Lung (tissue), 12 donors: ENCODE results near the gene COL8A1. TPM values are rescaled to one million over a fixed set of nuclear protein-coding genes. Genes with fewer than 3 reads are reported as not detected.

Experiments
- ATAC-seq: fragments of 200-7000 bp; cut with Tn5 transposase; one replicate; pipeline ENCODE4 v1.9.1; 2020; ENCODE audit warnings: moderate number of reproducible peaks; ENCODE audit not compliant: insufficient read depth, low FRiP score
- DNase-seq, 3 donors: peaks; one replicate each; pipeline ENCODE4 v3.0.0-alpha.2; 2013 to 2017
- H3K27ac ChIP-seq, 2 donors: one replicate each; pipeline ENCODE4 v1.5.1; 2013; ENCODE audit warnings: mild to moderate bottlenecking in 2 of 2, moderate library complexity in 2 of 2, control low read depth in 1 of 2, inconsistent platforms in 1 of 2, low read depth in 1 of 2, low read length in 1 of 2
- H3K27me3 ChIP-seq, 3 donors: one replicate each; pipeline ENCODE4 v1.5.1; 2013; ENCODE audit warnings: low read length in 2 of 3; ENCODE audit not compliant: control insufficient read depth in 3 of 3, insufficient read depth in 3 of 3
- H3K36me3 ChIP-seq, 4 donors: one replicate each; pipeline ENCODE4 v1.5.1; 2013; ENCODE audit warnings: low read length in 4 of 4, mild to moderate bottlenecking in 1 of 4, moderate library complexity in 1 of 4; ENCODE audit not compliant: control insufficient read depth in 4 of 4, insufficient read depth in 4 of 4
- H3K4me1 ChIP-seq, 5 donors: one replicate each; pipeline ENCODE4 v1.5.1; 2013; ENCODE audit warnings: low read length in 5 of 5, mild to moderate bottlenecking in 2 of 5, moderate library complexity in 1 of 5; ENCODE audit not compliant: control insufficient read depth in 5 of 5, insufficient read depth in 5 of 5
- H3K4me3 ChIP-seq: one replicate; pipeline ENCODE4 v1.5.1; 2013; ENCODE audit warnings: mild to moderate bottlenecking, control low read depth, moderate library complexity
- H3K9ac ChIP-seq, 2 donors: one replicate each; pipeline ENCODE4 v1.5.1; 2013; ENCODE audit warnings: low read length in 2 of 2, control low read depth in 1 of 2; ENCODE audit not compliant: insufficient read depth in 1 of 2
- H3K9me3 ChIP-seq, 4 donors: one replicate each; pipeline ENCODE4 v1.5.1; 2013; ENCODE audit warnings: low read length in 3 of 4, mild to moderate bottlenecking in 1 of 4, moderate library complexity in 1 of 4; ENCODE audit not compliant: control insufficient read depth in 4 of 4, insufficient read depth in 3 of 4
- WGBS, 2 donors: extraction: QIAGEN DNeasy Blood & Tissue Kit; methylation state at CpG; one replicate each; pipeline ENCODE4 v1.1.7; 2013; 5-methylcytosine and 5-hydroxymethylcytosine counted together
- polyA plus RNA-seq, 2 donors: library from polyadenylated mRNA; stranded (reverse); fragments of 200-250 nt; gene quantifications; one replicate each; pipeline ENCODE4 v1.2.1, GENCODE V29; 2013
- total RNA-seq, 2 donors: library from RNA; depleted of rRNA in 1 of 2; stranded (reverse); fragments of >200 nt in 1 of 2; gene quantifications; one replicate each; pipeline ENCODE4 v1.2.1, GENCODE V29; 2014 to 2021
- TF ChIP-seq, protein P1 (sequence below): IDR thresholded peaks from 2 replicates; pipeline ENCODE4 v1.5.1; 2012; ENCODE audit warnings: mild to moderate bottlenecking; ENCODE audit errors: control extremely low read depth, extremely low read depth
- donor health status: control.
- donor health status: control.
- donor health status: Bipolar disorder and iron deficiency.
- donor health status: healthy.
- donor health status: DM: yes; HTN: yes; CAD: no.

COL8A1 gene
- total and polyA plus RNA-seq, 4 donors: 19.5 to 84.6 (median 57.1) TPM

DNA sequence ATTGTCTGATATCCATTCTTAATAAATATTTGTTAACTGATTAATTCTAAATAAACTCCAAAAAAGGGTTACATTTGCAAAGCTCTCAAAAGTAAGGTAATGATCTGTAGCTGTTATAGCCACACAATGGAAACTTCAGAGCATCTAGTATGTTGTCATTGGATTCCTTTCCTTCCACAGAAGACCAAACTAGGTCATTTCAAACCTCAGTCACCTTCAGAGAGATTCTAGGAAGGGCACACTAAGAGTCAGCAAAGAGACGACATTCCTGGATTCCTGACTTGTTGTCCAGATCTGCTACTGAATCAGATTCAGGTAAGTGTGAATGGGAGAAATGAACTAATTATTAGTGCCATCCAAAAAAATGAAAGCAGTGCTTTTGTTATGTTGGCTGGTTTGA is 3.0 kb upstream of the COL8A1 start:
- H3K9ac ChIP-seq: no peak overlapping the region
- ATAC-seq (no peak), DNase-seq (no peak)
- peaks cover 0 to 2% (median 0%) of the 10 kb centered on the region in 4 donors for H3K9me3 ChIP-seq
- H3K4me3 ChIP-seq: no peak overlapping the region
- H3K27ac ChIP-seq: no peak overlapping the region
- TF ChIP-seq, protein P1, sequence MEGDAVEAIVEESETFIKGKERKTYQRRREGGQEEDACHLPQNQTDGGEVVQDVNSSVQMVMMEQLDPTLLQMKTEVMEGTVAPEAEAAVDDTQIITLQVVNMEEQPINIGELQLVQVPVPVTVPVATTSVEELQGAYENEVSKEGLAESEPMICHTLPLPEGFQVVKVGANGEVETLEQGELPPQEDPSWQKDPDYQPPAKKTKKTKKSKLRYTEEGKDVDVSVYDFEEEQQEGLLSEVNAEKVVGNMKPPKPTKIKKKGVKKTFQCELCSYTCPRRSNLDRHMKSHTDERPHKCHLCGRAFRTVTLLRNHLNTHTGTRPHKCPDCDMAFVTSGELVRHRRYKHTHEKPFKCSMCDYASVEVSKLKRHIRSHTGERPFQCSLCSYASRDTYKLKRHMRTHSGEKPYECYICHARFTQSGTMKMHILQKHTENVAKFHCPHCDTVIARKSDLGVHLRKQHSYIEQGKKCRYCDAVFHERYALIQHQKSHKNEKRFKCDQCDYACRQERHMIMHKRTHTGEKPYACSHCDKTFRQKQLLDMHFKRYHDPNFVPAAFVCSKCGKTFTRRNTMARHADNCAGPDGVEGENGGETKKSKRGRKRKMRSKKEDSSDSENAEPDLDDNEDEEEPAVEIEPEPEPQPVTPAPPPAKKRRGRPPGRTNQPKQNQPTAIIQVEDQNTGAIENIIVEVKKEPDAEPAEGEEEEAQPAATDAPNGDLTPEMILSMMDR: no peak
- 71 to 89% methylated on average over 1 of the region's 1 CpG for WGBS, 2 donors
- H3K4me1 ChIP-seq: peaks cover 0 to 17% (median 6%) of the 10 kb centered on the region in 5 donors
- H3K36me3 ChIP-seq: no peaks in the 10 kb centered on the region
- peaks cover 0 to 46% (median 42%) of the 10 kb centered on the region in 3 donors for H3K27me3 ChIP-seq

DNA sequence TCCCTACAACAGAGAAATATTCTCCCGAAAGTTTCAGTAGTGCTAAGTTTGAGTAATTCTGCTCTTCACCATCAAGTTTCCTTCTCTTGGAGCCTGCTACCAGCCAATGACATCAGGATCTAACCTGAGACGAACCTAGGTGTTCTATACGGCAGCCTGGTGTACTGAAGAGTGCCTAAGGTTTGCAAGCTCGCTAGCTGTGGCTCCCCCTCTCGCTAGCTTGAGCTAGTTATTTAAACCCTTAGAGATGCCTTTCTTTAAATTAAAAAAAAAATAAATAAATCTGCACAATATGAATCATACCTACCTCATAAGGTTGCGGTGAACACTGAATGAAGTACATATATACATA is 1.4 kb upstream of the COL8A1 start:
- H3K27me3 ChIP-seq: peaks cover 0 to 47% (median 46%) of the 10 kb centered on the region in 3 donors
- no peaks in the 10 kb centered on the region for H3K36me3 ChIP-seq
- DNase-seq (no peak), ATAC-seq (no peak)
- peaks cover 0 to 2% (median 0%) of the 10 kb centered on the region in 4 donors for H3K9me3 ChIP-seq
- TF ChIP-seq, protein P1: no peak
- no peak overlapping the region for H3K9ac ChIP-seq
- WGBS, 2 donors: 14 to 20% methylated on average over 6 of the region's 6 CpGs
- peak overlapping the region; percentile 7 to 40 for H3K27ac ChIP-seq
- H3K4me1 ChIP-seq: peaks cover 0 to 17% (median 6%) of the 10 kb centered on the region in 5 donors
- H3K4me3 ChIP-seq: no peak overlapping the region

DNA sequence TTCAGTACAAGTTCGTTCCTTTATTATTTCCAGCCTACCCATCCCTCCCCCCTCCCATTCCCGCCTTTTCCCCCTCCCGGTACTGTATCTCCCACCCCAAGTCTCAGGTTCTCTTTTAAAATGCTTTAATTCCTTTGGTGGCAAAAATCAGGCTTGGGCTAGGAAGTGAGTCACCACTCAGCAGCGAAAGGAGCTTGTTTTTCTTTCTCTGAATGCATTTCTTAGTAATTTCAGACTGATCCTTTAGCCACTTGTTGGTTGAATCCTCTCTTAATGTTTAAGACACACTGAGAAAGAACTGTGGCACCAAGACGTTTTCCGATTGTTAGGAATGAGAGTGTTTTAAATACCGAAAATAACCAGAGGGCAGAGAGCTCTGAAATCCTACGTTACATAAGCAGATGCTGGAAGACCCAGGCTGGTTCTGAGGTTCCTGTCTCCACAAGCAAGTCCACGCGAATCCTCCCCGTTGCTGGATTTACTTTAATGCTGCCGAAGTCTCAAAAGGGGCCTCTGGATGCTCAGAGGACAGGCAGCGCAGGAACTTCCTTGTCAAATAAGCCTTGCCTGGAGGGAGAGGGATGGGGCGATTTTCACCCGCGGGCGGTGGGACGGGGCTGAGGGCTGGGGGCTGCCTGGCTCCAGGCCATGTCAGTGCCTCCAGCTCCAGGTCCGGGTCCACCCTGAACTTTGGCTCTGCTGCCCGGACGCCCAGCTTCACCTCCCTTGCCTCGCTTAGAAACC is 854 bp upstream of the COL8A1 start:
- Histone ChIP-seq H3K36me3 (no peaks in the 10 kb centered on the region), H3K4me3 (peak overlapping the region; percentile 5), H3K9me3 (peaks cover 0 to 2% (median 0%) of the 10 kb centered on the region in 4 donors), H3K27ac (peak overlapping the region; percentile 14 to 85), H3K27me3 (peaks cover 0 to 47% (median 46%) of the 10 kb centered on the region in 3 donors), H3K4me1 (peaks cover 0 to 17% (median 6%) of the 10 kb centered on the region in 5 donors), H3K9ac (peak overlapping the region in 1 of 2 donors; percentile 78)
- WGBS, 2 donors: 2% methylated on average over 22 of the region's 22 CpGs
- DNase-seq: peak in 1 of 3 donors; percentile 40
- ATAC-seq: no peak
- TF ChIP-seq, protein P1: no peak
